ENCODE data around the gene LPCAT2. TPM values are rescaled to one million over a fixed set of nuclear protein-coding genes. Genes with fewer than 3 reads are reported as not detected.

LPCAT2 gene, protein sequence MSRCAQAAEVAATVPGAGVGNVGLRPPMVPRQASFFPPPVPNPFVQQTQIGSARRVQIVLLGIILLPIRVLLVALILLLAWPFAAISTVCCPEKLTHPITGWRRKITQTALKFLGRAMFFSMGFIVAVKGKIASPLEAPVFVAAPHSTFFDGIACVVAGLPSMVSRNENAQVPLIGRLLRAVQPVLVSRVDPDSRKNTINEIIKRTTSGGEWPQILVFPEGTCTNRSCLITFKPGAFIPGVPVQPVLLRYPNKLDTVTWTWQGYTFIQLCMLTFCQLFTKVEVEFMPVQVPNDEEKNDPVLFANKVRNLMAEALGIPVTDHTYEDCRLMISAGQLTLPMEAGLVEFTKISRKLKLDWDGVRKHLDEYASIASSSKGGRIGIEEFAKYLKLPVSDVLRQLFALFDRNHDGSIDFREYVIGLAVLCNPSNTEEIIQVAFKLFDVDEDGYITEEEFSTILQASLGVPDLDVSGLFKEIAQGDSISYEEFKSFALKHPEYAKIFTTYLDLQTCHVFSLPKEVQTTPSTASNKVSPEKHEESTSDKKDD
- total RNA-seq: 10 to 100 TPM; 16.9 to 36.9 (median 25.4) TPM

GRCh38 chr16:55508941-55509931, at the start of gene LPCAT2:
Gene LPCAT2 (plus strand): TSS chr16:55509072. CDS start chr16:55509182, 110 bp downstream.
- intact Hi-C loops (cut with DNase I; ENCODE audit: low total_unique reads): no loop called here
- peak; percentile 79 to 96 for DNase-seq (ENCODE audit: low spot score in 2 of 2)
- H3K4me3 ChIP-seq (ENCODE audit: low read depth, poor library complexity, severe bottlenecking): peak within 1 kb of the TSS; percentile 78
- 3 to 5% methylated on average over 44 to 61 of the region's 61 CpGs for WGBS, 2 donors
- TF ChIP-seq CTCF (IDR thresholded peaks at IDR 0.05): no peak
- TF ChIP-seq POLR2A (IDR thresholded peaks at IDR 0.05): no peak

- intact Hi-C loops (cut with DNase I; ENCODE audit: low total_unique reads): loop anchor here (10.0 kb wide), 1 partner anchor 383 kb away; no protein-coding TSS in a partner anchor
- no peak overlapping the region for H3K4me3 ChIP-seq (ENCODE audit: low read depth, poor library complexity, severe bottlenecking)
- peak in 1 of 2 donors; percentile 21 for DNase-seq (ENCODE audit: low spot score in 2 of 2)
- no peak for TF ChIP-seq CTCF (IDR thresholded peaks at IDR 0.05)
- no peak for TF ChIP-seq POLR2A (IDR thresholded peaks at IDR 0.05)
- 80 to 84% methylated on average over 6 of the region's 6 CpGs for WGBS, 2 donors
These were observed 46.6 kb upstream of the LPCAT2 start for GRCh38 chr16:55462241-55462640.

DNA sequence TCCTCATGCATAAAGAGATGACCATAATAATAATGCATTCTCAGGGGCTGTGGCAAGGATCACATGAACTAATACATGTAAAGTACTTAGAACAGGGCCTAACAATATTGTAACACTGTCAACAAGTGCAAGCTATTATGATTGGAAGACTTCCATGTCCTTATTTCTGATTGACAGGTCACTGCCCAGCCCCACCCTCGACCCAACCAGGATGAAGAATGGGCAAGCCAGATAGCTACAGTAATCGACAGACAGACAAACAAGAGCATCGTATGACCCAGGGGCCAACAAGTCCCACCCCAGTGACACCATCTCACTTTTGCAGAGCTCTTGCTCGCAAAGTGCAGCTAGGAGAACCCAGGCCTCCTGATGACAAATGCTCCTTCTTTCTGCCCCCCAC, 44.5 kb upstream of the LPCAT2 start:
- intact Hi-C loops (cut with DNase I; ENCODE audit: low total_unique reads): loop anchor here (2.0 to 10.0 kb wide), 2 partner anchors 236 to 380 kb away; no protein-coding TSS in a partner anchor
- WGBS, 2 donors: 44 to 58% methylated on average over 4 of the region's 4 CpGs
- H3K4me3 ChIP-seq (ENCODE audit: low read depth, poor library complexity, severe bottlenecking): no peak overlapping the region
- TF ChIP-seq POLR2A (IDR thresholded peaks at IDR 0.05): no peak
- TF ChIP-seq CTCF (IDR thresholded peaks at IDR 0.05): no peak
- peak in 1 of 2 donors; percentile 66 for DNase-seq (ENCODE audit: low spot score in 2 of 2)

- WGBS, 2 donors: 25 to 31% methylated on average over 19 of the region's 19 CpGs
- DNase-seq (ENCODE audit: low spot score in 2 of 2): peak; percentile 90 to 97
- TF ChIP-seq CTCF (IDR thresholded peaks at IDR 0.05) (peak; percentile 21 to 100 (median 65)), POLR2A (IDR thresholded peaks at IDR 0.05) (no peak)
- intact Hi-C loops (cut with DNase I; ENCODE audit: low total_unique reads): loop anchor here (2.0 to 10.0 kb wide), 3 partner anchors 77 to 380 kb away; no protein-coding TSS in a partner anchor
- no peak overlapping the region for H3K4me3 ChIP-seq (ENCODE audit: low read depth, poor library complexity, severe bottlenecking)
These were observed 43.6 kb upstream of the LPCAT2 start for GRCh38 chr16:55465077-55465896.
